Nephron (organoid): ENCODE data around the gene CLIP1.

Experiments
- H3K27ac Mint-ChIP-seq, 3 experiments: 2 replicates each; pipeline ENCODE4 v1.8.0; 2020; ENCODE audit warnings: mixed read lengths in 3 of 3, mild to moderate bottlenecking in 2 of 3, moderate library complexity in 1 of 3
- H3K27me3 Mint-ChIP-seq: 2 replicates; pipeline ENCODE4 v1.8.0; 2021; ENCODE audit warnings: low read depth, mild to moderate bottlenecking, moderate library complexity, mixed read lengths
- H3K36me3 Mint-ChIP-seq: 2 replicates; pipeline ENCODE4 v1.8.0; 2020; ENCODE audit warnings: low read depth, mixed read lengths
- H3K4me1 Mint-ChIP-seq: 2 replicates; pipeline ENCODE4 v1.8.0; 2020; ENCODE audit warnings: mixed read lengths
- H3K4me3 Mint-ChIP-seq, 3 experiments: 2 replicates each; pipeline ENCODE4 v1.8.0; 2020; ENCODE audit warnings: mild to moderate bottlenecking in 3 of 3, mixed read lengths in 3 of 3, moderate library complexity in 2 of 3
- H3K9me3 Mint-ChIP-seq: 2 replicates; pipeline ENCODE4 v1.8.0; 2020; ENCODE audit warnings: mixed read lengths
- CTCF ChIP-seq, 3 experiments: fragments of 200-600 bp; sonication (generic); IDR thresholded peaks; one replicate each; pipeline ENCODE4 v1.5.0; 2021; ENCODE audit warnings: antibody characterized with exemption in 3 of 3; ENCODE audit not compliant: unreplicated experiment in 3 of 3

The CLIP1 gene

GRCh38 chr12:122311696-122312095 lies 110.8 kb downstream of the CLIP1 start:
- peaks cover 21% of the 10 kb centered on the region for H3K36me3 Mint-ChIP-seq
- no peaks in the 10 kb centered on the region for H3K4me1 Mint-ChIP-seq
- no peaks in the 10 kb centered on the region for H3K9me3 Mint-ChIP-seq
- no peak for TF ChIP-seq CTCF (IDR thresholded peaks at IDR 0.05; ENCODE audit: unreplicated experiment in 3 of 3)
- H3K27ac Mint-ChIP-seq: no peak overlapping the region
- H3K4me3 Mint-ChIP-seq: no peak overlapping the region
- H3K27me3 Mint-ChIP-seq: no peaks in the 10 kb centered on the region

- H3K36me3 Mint-ChIP-seq: peaks cover 15% of the 10 kb centered on the region
- H3K4me3 Mint-ChIP-seq: no peak overlapping the region
- no peaks in the 10 kb centered on the region for H3K9me3 Mint-ChIP-seq
- no peak for TF ChIP-seq CTCF (IDR thresholded peaks at IDR 0.05; ENCODE audit: unreplicated experiment in 3 of 3)
- no peaks in the 10 kb centered on the region for H3K4me1 Mint-ChIP-seq
- no peak overlapping the region for H3K27ac Mint-ChIP-seq
- H3K27me3 Mint-ChIP-seq: no peaks in the 10 kb centered on the region
Observed at GRCh38 chr12:122310626-122311333, 111.7 kb downstream of the CLIP1 start.

GRCh38 chr12:122309564-122310121 lies 112.8 kb downstream of the CLIP1 start:
- no peaks in the 10 kb centered on the region for H3K27me3 Mint-ChIP-seq
- H3K4me3 Mint-ChIP-seq: no peak overlapping the region
- H3K4me1 Mint-ChIP-seq: no peaks in the 10 kb centered on the region
- H3K27ac Mint-ChIP-seq: no peak overlapping the region
- no peaks in the 10 kb centered on the region for H3K9me3 Mint-ChIP-seq
- H3K36me3 Mint-ChIP-seq: peaks cover 7% of the 10 kb centered on the region
- TF ChIP-seq CTCF (IDR thresholded peaks at IDR 0.05; ENCODE audit: unreplicated experiment in 3 of 3): no peak

GRCh38 chr12:122308811-122309210 lies 113.7 kb downstream of the CLIP1 start:
- no peak for TF ChIP-seq CTCF (IDR thresholded peaks at IDR 0.05; ENCODE audit: unreplicated experiment in 3 of 3)
- no peaks in the 10 kb centered on the region for H3K27me3 Mint-ChIP-seq
- H3K9me3 Mint-ChIP-seq: no peaks in the 10 kb centered on the region

GRCh38 chr12:122306407-122306806 lies 116.1 kb downstream of the CLIP1 start:
- Mint-ChIP-seq H3K4me3 (no peak overlapping the region), H3K9me3 (no peaks in the 10 kb centered on the region), H3K4me1 (no peaks in the 10 kb centered on the region), H3K36me3 (peaks cover 7% of the 10 kb centered on the region), H3K27me3 (no peaks in the 10 kb centered on the region), H3K27ac (no peak overlapping the region)
- no peak for TF ChIP-seq CTCF (IDR thresholded peaks at IDR 0.05; ENCODE audit: unreplicated experiment in 3 of 3)

More at GRCh38 chr12:122308811-122309210, 113.7 kb downstream of the CLIP1 start:
- H3K4me3 Mint-ChIP-seq: no peak overlapping the region
- peaks cover 6% of the 10 kb centered on the region for H3K36me3 Mint-ChIP-seq
- H3K27ac Mint-ChIP-seq: no peak overlapping the region
- no peaks in the 10 kb centered on the region for H3K4me1 Mint-ChIP-seq

GRCh38 chr12:122304924-122305323 lies 117.5 kb downstream of the CLIP1 start:
- Mint-ChIP-seq H3K27ac (no peak overlapping the region), H3K27me3 (no peaks in the 10 kb centered on the region), H3K9me3 (no peaks in the 10 kb centered on the region), H3K36me3 (peaks cover 7% of the 10 kb centered on the region), H3K4me3 (no peak overlapping the region), H3K4me1 (no peaks in the 10 kb centered on the region)
- no peak for TF ChIP-seq CTCF (IDR thresholded peaks at IDR 0.05; ENCODE audit: unreplicated experiment in 3 of 3)
